Esophagus squamous epithelium (tissue), 5 donors: ENCODE data around the gene GPD1L. TPM values are rescaled to one million over a fixed set of nuclear protein-coding genes. Genes with fewer than 3 reads are reported as not detected.

Experiments
- DNase-seq: peaks from one replicate; lab custom pipeline; 2025; lab: John Stamatoyannopoulos, UW
- H3K27ac ChIP-seq, 4 donors: fragments of 200-600 bp; sonication (generic); one replicate each; pipeline ENCODE4 v1.5.1; 2016 to 2019; ENCODE audit warnings: mild to moderate bottlenecking in 1 of 4
- H3K27me3 ChIP-seq, 4 donors: fragments of 200-600 bp; sonication (generic); 1 replicate in 3 of 4; 2 replicates in 1 of 4; pipeline versions ENCODE4 v1.5.1 to v1.6.0; 2017 to 2021; ENCODE audit warnings: antibody characterized with exemption in 1 of 4
- H3K36me3 ChIP-seq, 3 donors: fragments of 200-600 bp; sonication (generic); one replicate each; pipeline ENCODE4 v1.5.1; 2016 to 2019
- H3K4me1 ChIP-seq, 3 donors: fragments of 200-600 bp; sonication (generic); one replicate each; pipeline ENCODE4 v1.5.1; 2017 to 2019
- H3K4me3 ChIP-seq, 4 donors: fragments of 200-600 bp; sonication (generic); 1 replicate in 3 of 4; 2 replicates in 1 of 4; pipeline ENCODE4 v1.5.1; 2016 to 2019; ENCODE audit warnings: mild to moderate bottlenecking in 2 of 4, moderate library complexity in 1 of 4
- H3K9me3 ChIP-seq, 3 donors: fragments of 200-600 bp; sonication (generic); one replicate each; pipeline ENCODE4 v1.5.1; 2016 to 2019
- CTCF ChIP-seq, 6 experiments: fragments of 450-650 bp in 4 of 6; fragments of 200-600 bp in 2 of 6; sonication (generic) in 2 of 6; IDR thresholded peaks; one replicate each; pipeline ENCODE4 v1.5.1; 2016 to 2019; ENCODE audit warnings: antibody characterized with exemption in 6 of 6, mild to moderate bottlenecking in 4 of 6, moderate library complexity in 4 of 6
- POLR2A ChIP-seq, 4 donors: fragments of 450-650 bp; IDR thresholded peaks; one replicate each; pipeline ENCODE4 v1.6.1; 2017; ENCODE audit warnings: antibody characterized with exemption in 4 of 4, mild to moderate bottlenecking in 4 of 4, moderate library complexity in 3 of 4
- WGBS, 2 donors: methylation state at CpG; one replicate each; pipeline ENCODE4 v1.1.5; 2018; 5-methylcytosine and 5-hydroxymethylcytosine counted together
- intact Hi-C: fragments of 100-400 bp; cut with DNase I; formaldehyde crosslinking; loops from one replicate; pipeline ENCODE4 v1.15.0; 2022
- total RNA-seq, 4 donors: library from RNA; depleted of rRNA; stranded (reverse); fragments of >200 nt; gene quantifications; one replicate each; pipeline ENCODE4 v1.1.0, GENCODE V29; 2016
- donor health status: DM: yes; HTN: yes; CAD: no.

Gene GPD1L
- total RNA-seq, 4 donors from 2014 or later: 20.1 to 70.0 (median 45.0) TPM

DNA sequence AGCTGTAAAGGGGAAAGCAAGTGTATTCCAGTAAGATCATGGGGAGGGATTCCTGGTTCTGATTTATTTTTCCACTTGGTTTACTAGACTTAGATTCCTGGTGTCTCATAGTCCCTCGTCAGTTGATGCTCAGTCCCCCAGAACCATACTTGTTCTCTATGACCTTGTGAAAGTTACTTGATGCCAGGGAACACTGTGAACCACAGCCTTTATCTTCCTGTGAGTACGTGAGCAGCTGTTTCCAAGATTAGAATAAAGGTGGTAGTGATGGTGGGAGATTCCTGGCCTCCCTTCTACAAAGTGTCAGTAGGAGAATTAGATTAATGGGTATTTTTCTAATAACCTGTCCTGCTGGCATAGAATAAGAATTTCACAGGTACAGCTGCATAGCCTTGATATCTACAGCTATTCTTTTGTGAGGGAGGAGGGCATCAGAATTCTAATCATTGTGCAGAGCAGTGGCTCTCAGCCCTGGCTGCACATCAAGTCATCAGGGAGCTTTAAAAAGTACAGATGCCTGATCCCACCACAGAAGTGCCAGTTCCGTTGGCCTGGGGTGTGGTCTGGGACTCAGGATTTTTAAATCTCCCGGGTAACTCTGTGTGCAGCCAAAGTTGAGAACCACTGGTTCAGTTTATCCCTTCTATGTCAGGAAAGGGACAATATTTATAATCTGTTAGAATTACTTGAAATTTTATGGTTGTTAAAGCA is 20.0 kb downstream of the GPD1L start:
- H3K4me3 ChIP-seq: no peak overlapping the region
- H3K36me3 ChIP-seq: peaks cover 0 to 37% (median 0%) of the 10 kb centered on the region in 3 donors
- intact Hi-C loops: no loop called here
- no peak for DNase-seq
- H3K27ac ChIP-seq: no peak overlapping the region
- WGBS, 2 donors: 84% methylated on average over 4 of the region's 4 CpGs
- H3K4me1 ChIP-seq: no peaks in the 10 kb centered on the region
- H3K9me3 ChIP-seq: no peaks in the 10 kb centered on the region
- no peaks in the 10 kb centered on the region for H3K27me3 ChIP-seq
- TF ChIP-seq CTCF (IDR thresholded peaks at IDR 0.05): no peak
- no peak for TF ChIP-seq POLR2A (IDR thresholded peaks at IDR 0.05)

GRCh38 chr3:32127219-32127826 is 20.9 kb downstream of the GPD1L start:
- no peak for DNase-seq
- no peaks in the 10 kb centered on the region for H3K4me1 ChIP-seq
- peaks cover 0 to 43% (median 0%) of the 10 kb centered on the region in 3 donors for H3K36me3 ChIP-seq
- no peaks in the 10 kb centered on the region for H3K9me3 ChIP-seq
- intact Hi-C loops: no loop called here
- H3K4me3 ChIP-seq: no peak overlapping the region
- no peaks in the 10 kb centered on the region for H3K27me3 ChIP-seq
- TF ChIP-seq CTCF (IDR thresholded peaks at IDR 0.05) (no peak), POLR2A (IDR thresholded peaks at IDR 0.05) (no peak)
- 93 to 94% methylated on average over 10 of the region's 10 CpGs for WGBS, 2 donors
- no peak overlapping the region for H3K27ac ChIP-seq

DNA sequence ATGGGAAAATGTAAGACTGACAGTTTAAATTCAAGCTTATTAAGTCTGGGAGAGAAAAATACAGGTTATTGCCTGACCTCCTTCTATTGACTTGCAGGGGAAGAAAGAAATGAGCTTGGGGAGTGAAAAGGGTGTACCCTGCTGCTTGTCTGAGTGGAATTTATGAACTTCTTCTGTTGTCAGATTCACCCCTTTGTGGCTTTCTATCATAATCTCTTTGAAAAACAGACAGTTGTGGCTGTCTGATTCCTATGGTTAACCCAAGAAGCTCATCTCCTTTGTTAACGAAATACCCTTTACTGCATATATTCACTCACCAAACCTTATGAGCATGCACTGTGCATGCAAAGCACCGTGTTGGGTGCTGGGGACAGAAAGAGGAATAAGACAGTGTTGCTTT is 22.5 kb downstream of the GPD1L start:
- intact Hi-C loops: no loop called here
- Histone ChIP-seq H3K9me3 (no peaks in the 10 kb centered on the region), H3K36me3 (peaks cover 0 to 57% (median 0%) of the 10 kb centered on the region in 3 donors), H3K27ac (no peak overlapping the region), H3K4me1 (no peaks in the 10 kb centered on the region), H3K27me3 (no peaks in the 10 kb centered on the region), H3K4me3 (no peak overlapping the region)
- TF ChIP-seq POLR2A (IDR thresholded peaks at IDR 0.05): no peak
- TF ChIP-seq CTCF (IDR thresholded peaks at IDR 0.05): no peak
- no peak for DNase-seq
- 95 to 100% methylated on average over 2 of the region's 2 CpGs for WGBS, 2 donors

GRCh38 chr3:32129832-32130231 is 23.4 kb downstream of the GPD1L start:
- no peak for DNase-seq
- H3K4me1 ChIP-seq: no peaks in the 10 kb centered on the region
- WGBS, 2 donors: 90 to 97% methylated on average over 3 of the region's 4 CpGs

More at GRCh38 chr3:32129832-32130231, 23.4 kb downstream of the GPD1L start:
- Histone ChIP-seq H3K4me3 (no peak overlapping the region), H3K36me3 (peaks cover 0 to 58% (median 0%) of the 10 kb centered on the region in 3 donors), H3K27me3 (no peaks in the 10 kb centered on the region), H3K9me3 (no peaks in the 10 kb centered on the region), H3K27ac (no peak overlapping the region)
- TF ChIP-seq CTCF (IDR thresholded peaks at IDR 0.05) (no peak), POLR2A (IDR thresholded peaks at IDR 0.05) (no peak)
- intact Hi-C loops: no loop called here
